Endometrial microvascular endothelial cells (primary cell): ENCODE measurements around the gene WFDC8. TPM values are rescaled to one million over a fixed set of nuclear protein-coding genes. Genes with fewer than 3 reads are reported as not detected.
"Not testable (repeated sequence)": the region's sequence is repeated elsewhere in the genome, so short reads cannot be mapped to it uniquely, and the experiment has no call there.

ENCODE experiments used
- in situ Hi-C: cut with HindIII; loops from 2 replicates; pipeline ENCODE4 v1.10.0; 2017; ENCODE audit warnings: low sequenced_read_pairs, low pct_unique_long_range_greater_than_20kb; ENCODE audit errors: inconsistent ontology term
- total RNA-seq: library from RNA; depleted of rRNA; stranded (reverse); fragments of >200 nt; gene quantifications from one replicate; pipeline ENCODE4 v1.2.3, GENCODE V29; 2015; ENCODE audit errors: inconsistent ontology term

Gene WFDC8
- total RNA-seq: not detected

DNA sequence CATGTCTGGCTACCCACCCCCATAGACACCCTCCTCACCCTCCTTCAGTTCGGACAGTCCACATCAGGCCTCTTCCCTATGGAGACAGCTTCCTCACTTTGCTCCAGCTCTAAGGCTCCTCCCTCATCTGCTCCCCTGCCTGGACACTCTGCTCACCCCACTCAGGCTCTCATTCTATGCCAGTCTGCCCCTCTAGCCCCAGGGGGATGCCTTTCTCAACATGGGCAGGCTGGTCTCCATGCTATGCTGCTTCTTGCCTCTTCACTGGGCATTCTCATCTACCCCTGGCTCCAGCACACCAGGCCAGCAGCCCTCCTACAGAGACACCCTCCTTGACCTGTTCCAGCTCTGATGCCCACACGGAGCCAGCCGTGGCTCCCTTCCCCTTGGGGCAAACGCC, at the start of gene WFDC8:
WFDC8 (minus strand) TSS at position 101 of the 400 bp plus-strand sequence; CDS start at position 64, 37 bp downstream.
- in situ Hi-C loops: no loop called here

DNA sequence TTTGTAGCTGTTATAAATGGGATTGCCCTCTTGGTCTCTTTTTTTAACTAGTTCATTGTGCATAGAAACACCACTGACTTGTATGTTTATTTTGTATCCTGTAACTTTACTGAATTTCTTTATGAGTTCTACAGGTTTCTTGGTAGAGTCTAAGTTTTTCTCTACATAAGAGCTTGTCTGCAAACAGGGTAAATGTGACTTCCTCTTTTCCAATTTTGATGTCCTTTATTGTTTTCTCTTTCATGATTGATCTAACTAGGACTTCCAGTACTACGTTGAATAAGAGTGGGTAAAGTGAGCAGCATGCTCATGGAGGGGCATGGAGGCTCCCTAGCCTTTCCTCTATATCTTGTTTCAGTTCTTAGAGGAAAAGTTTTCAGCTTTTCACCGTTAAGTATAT, 47.5 kb upstream of the WFDC8 start:
- in situ Hi-C loops: no loop called here

DNA sequence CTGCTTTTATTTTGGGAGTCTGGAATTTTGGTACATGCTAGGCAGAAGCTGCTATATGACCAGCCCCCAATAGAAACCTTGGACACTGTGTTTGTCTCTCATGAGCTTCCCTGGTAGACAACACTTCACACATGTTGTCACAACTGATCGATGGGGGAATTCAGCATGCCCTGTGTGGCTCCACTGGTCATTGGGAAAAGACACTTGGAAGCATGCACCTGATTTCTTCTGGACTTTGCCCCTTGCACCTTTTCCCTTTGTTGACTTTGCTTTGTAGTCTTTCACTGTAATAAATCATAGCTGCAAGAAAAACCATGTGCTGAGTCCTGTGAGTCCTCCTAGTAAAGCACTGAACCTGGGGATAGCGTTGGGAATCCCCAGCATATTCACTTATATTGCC, 42.5 kb upstream of the WFDC8 start:
- in situ Hi-C loops: no loop called here

DNA sequence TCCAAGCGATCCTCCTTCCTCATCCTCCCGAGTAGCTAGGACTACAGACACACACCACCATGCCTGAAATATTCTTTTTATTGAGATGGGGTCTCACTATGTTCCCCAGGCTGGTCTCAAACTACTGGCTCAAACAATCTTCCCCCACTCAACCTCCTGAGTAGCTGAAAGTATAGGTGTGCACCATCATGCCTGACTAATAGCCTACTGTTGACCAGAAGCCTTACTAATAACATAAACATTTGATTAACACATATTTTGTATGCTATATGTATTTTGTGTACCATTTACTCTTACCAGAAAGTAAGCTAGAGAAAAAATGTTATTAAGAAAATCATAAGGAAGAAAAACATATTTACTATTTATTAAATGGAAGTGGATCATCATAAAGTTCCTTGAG, 38.5 kb upstream of the WFDC8 start:
- in situ Hi-C loops: no loop called here

DNA sequence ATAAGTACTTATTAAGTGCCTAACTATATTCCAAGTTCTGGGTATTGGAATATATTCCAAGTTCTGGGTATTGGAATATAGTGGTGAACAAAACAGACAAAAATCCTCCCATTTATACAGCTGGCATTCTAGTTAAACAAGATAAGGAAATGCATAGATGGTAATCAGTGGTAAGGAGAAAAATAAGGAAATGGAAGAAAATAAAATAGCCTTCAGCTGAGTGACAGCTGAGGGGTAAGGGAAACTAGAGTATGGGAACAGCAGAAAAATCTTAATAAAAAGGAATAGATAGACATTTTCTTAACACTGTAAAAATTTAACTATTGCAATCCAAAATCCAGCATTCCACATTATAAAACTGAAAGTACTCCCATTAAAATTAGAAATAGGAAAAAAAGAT, 33.2 kb upstream of the WFDC8 start:
- in situ Hi-C loops: no loop called here

DNA sequence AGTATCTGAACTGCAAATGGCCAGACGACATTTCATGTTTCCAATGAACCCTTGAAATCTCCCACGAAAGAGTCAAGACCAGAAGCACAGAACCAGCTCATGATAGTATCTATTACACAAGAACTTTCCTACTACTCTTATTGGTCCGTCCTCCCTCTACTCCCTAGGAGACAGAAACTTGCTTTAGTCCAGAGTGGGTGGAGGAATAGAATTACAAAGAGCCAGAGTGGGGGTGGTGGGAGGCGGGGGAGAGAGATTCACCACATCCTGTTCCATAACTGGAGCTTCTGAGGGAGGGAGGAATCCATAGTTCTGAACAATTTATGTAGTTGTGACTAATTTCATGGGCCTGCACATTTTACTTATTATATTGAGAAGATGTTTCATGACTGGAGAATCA, 32.0 kb upstream of the WFDC8 start:
- in situ Hi-C loops: no loop called here

DNA sequence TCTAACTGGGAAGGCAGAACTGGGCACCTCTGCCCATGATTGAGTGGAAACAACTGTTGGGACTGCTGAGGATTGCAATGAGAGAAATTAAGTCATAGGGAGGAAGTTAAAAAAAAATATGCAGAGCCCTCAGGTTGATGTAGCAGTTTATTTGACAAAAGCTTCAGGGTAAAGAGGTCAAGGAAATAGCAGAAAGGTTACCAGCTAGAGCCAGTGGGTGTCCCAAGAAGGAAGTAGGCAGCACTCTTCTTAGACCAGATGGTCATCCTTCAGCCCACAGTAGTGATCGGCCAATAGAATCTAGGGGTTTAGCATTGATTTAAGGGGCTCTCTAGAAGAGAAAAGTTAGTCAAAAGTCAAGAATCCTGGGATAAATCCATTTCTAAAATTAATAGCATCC, 28.7 kb upstream of the WFDC8 start:
- in situ Hi-C loops: no loop called here

DNA sequence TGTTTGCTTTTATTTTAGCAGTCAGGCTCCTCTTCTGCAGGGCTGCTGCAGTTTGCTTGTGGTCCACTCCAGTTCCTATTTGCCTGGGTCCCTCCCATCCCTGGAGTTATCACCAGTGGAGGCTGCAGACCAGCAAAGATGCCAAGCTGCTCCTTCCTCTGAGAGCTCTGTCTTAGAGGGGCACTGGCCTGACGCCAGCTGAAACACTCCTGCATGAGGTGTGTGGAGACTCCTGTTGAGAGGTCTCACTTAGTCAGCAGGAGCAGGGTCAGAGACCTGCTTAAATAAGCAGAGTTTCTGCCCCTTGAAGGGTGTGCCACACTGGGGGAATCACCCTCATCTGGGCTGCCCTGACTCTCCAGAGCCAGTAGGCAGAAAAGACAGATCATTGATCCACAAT, 16.2 kb upstream of the WFDC8 start:
- in situ Hi-C loops: no loop called here

DNA sequence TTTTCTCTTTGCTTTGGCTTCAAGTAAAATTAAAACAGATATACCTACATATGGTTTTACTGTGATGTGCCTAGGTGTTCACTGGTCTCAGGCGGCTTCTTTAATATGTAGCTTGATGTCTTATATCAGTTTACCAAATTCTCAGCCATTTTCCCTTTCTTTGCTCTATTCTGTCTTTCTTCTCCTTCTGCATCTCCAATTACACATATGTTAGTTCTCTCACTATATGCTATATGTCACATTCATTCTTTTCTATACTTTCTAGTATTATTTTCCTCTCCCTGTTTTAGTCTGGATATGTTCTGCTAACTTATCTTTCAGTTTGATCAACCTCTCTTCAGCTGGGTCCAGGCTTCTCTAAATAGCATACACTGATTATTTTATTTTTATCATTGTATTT, 14.4 kb upstream of the WFDC8 start:
- in situ Hi-C loops: no loop called here

DNA sequence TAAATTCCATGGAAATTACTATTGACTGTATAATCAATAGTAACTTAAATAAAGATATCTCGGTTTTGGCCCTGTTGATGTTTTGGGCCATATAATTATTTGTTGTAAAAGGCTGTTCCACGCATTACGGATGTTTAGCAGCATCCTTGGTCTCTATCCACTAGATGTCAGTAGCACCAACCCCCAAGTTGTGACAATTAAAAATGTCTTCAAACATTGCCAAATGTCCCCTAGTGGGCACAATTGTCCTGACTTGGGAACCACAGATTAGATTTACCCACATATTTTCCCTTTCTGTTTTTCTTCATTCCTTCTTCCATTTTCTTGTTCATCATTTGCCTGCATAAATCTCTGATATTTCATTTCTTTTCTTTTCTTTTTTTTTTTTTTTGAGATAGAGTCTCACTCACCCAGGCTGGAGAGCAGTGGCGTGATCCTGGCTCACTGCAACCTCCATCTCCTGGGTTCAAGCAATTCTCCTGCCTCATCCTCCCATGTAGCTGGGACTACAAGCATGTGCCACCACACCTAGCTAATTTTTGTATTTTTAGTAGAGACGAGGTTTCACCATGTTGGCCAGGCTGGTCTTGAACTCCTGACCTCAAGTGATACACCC, 13.6 kb upstream of the WFDC8 start:
- in situ Hi-C loops: no loop called here

DNA sequence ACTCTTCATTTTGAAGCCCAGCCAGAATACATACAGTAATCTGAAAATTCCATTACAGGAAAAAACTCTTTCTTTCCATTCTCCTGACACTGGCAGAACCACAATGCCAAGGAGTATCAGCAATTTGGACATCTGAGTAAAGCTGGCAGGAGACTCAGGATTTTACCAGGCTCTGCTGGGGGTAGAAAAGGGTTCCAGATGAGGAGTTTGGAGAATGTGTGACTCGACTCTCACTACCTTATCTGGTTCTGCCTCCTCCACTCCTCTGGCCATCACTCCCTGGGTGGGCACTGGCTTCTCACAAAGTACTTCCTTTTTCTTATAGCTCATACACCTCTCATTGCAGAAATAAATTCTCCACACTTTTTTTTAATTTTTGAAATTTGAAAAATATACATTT, 10.6 kb upstream of the WFDC8 start:
- in situ Hi-C loops: no loop called here

DNA sequence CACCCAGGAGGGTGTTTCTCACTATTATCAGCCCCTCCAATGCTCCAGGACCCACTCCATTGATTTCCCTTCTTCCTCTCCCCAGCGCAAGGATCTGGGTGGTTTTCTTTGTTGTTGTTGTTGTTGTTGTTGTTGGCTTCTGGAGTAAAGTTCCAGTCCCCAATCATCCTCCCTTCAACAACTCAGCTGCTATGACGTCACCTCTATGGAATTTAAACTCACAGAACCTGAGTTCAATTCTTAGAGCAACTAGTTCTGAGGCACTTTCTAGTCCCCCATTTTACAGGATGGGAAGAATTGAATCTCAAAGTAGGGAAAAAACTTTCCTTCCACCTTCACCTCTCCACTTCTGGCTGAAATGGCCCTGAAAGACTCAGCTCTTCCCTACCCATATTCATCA, 9.7 kb upstream of the WFDC8 start:
- in situ Hi-C loops: no loop called here

DNA sequence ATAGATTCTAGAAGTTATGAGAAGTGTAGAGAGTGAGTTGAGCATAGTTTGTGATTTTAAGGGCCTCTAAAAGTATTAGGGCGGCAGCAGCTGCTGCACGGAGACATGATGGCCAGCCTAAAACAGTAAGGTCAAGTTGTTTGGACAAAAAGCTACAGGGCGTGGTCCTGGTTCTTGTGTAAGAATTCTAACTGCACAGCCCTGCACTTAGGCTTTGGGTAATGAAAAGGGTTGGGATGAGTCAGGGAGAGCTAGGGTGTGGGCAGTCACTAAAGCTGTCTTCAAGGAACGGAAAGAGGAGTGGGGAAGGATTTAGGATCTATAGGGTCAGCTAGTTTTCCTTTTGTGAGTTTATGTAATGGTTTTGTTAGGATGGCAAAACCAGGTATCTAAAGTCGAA, 6.9 kb upstream of the WFDC8 start:
- in situ Hi-C loops: not testable (repeated sequence)

DNA sequence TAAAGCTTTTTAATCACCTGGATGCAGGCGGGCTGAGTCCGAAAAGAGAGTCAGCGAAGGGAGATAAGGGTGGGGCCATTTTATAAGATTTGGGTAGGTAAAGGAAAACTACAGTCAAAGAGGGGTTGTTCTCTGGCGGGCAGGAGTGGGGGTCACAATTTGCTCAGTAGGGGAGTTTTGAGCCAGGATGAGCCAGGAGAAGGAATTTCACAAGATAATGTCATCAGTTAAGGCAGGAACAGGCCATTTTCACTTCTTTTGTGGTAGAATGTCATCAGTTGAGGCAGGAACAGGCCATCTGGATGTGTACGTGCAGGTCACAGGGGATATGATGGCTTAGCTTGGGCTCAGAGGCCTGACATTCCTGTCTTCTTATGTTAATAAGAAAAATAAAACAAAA, 5.2 kb upstream of the WFDC8 start:
- in situ Hi-C loops: not testable (repeated sequence)

DNA sequence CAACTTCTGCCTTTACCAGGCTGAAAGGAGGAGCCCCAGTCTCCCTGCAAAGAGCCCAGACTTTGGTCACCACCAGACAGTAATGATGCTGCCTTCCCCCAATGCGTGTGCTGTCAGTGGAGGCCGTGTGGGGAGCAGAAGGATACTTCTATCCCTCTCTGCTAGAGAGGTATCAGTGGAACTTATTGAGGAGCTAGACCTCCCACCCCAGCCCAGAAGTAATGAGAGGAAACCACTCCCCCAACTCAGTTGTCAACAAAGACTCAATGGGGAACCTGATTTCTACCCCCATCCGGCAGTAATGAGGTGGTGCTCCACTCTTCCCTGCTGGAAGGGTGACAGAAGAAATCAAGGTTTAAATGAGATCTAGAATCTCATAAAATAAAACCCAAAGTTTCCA, 4.4 kb upstream of the WFDC8 start:
- in situ Hi-C loops: no loop called here

DNA sequence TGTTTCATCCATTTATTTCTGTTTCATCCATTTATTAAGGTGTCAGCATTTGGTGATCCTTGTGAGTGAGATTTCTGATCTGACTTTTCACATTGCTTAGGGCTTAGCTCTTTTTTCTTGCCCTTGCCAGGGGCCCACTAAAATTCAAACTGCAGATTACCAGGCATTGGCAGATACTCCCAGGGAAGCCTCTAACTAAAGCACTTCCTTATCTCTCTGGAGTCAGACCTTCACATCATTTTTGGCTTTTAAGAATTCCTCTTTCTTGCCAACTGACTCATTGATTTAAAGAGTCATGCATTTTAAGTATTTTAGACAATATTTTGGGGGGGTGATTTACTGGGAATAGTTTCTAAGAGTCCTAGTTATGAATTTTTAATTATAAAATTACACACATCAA, 2.6 kb upstream of the WFDC8 start:
- in situ Hi-C loops: no loop called here

DNA sequence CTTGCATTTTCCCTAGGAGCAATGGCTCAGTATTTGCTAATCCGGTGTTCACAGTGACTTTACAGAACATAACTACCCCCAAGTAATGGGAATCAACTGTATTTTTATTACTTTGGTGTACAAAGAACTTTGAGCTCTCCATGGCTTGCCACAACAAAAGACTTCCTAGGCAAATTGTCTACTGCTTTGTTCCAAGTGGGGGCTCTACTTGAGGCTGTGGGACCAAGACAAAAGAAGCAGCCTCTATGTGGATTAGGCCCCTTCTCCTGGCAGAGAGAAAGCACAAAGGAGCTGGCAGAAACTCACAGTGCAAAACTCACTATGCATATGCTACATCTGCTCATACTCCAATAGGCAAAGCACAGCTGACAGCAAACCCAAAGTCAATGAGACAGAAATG, 853 bp downstream of the WFDC8 start:
- in situ Hi-C loops: no loop called here

DNA sequence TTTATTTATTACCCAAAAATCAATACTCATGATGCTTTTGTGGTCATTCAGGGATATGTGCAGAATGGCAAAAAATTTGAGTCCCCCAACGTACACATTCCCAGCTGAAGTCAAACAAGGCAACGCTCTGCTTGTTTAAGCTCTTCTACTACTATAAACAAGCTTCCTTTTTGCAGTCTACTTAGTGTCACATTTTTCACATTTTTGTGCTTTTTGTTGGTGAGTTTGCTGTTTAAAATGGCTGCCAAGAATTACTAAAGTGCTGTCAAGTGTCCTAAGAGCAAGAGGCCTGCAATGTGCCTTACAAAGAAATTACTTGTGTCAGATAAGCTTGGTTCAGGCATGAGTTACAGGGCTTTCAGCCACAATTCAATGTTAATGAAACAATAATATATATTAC, 2.1 kb downstream of the WFDC8 start:
- in situ Hi-C loops: no loop called here

DNA sequence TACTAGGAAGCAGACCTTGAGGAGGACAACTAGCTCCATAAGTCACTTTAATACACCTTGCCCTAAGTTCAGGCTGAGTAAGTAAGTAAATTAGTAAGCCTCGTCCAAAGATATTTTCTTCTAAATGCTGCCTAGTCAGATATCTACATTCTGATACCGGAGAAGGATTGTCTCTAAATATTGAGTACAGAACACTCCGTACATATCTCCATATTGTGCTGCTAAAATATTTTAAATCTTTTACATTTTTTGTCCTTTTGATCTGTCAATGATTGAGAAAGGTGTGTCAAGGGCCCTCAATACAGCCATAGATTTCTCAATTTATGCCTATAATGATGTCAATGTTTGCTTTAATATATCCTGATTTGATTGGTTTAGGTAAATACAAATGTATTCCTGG, 3.2 kb downstream of the WFDC8 start:
- in situ Hi-C loops: no loop called here

DNA sequence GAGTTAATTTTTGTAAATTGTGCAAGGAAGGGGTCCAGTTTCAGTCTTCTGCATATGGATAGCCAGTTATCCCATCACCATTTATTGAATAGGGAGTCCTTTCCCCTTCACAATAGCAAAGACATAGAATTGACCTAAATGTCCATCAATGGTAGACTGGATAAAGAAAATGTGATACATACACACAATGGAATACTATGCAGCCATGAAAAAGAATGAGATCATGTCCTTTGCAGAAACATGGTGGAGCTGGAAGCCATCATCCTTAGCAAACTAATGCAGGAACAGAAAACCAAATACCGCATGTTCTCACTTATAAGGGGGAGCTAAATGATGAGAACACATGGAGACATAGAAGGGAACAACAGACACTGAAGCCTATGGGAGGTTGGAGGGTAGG, 9.4 kb downstream of the WFDC8 start:
- in situ Hi-C loops: not testable (repeated sequence)

DNA sequence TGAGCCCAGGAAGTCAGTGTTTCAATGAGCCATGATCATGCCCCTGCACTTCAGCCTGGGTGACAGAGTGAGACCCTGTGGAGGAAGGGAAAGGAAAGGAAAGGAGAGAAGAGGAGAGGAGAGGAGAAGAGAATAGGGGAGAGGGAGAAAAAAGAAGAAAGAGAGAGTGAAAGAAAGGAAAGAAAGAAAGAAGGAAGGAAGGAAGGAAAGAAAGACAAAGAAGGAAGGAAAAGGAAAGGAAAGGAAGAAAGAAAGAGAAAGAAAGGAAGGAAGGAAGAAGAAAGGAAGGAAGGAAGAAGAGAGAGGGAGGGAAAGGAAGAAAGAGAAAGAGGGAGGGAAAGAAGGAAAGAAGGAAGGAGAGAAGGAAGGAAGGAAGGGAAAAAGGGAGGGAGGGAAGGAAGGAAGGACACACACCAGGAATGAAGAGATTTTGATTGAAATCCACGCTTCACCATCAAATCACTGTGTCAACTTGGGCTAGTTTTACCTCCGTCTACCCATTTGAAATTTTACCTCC, 14.3 kb downstream of the WFDC8 start:
- in situ Hi-C loops: no loop called here
